Muscle layer of colon (tissue), 2 donors: ENCODE results near the gene F8.

Experiments used
- H3K27ac ChIP-seq: one replicate; pipeline ENCODE4 v1.7.0; 2013; ENCODE audit warnings: low read depth, mild to moderate bottlenecking, low read length, moderate library complexity
- H3K27me3 ChIP-seq, 2 donors: one replicate each; pipeline ENCODE4 v1.7.0; 2013; ENCODE audit warnings: low read length in 2 of 2, mild to moderate bottlenecking in 2 of 2; ENCODE audit not compliant: insufficient read depth in 2 of 2, control insufficient read depth in 1 of 2
- H3K36me3 ChIP-seq: one replicate; pipeline ENCODE4 v1.7.0; 2013; ENCODE audit warnings: mild to moderate bottlenecking, low read length; ENCODE audit not compliant: insufficient read depth
- H3K4me1 ChIP-seq: one replicate; pipeline ENCODE4 v1.7.0; 2013; ENCODE audit warnings: mild to moderate bottlenecking, low read length; ENCODE audit not compliant: insufficient read depth
- H3K4me3 ChIP-seq, 2 donors: one replicate each; pipeline ENCODE4 v1.7.0; 2013; ENCODE audit warnings: low read length in 2 of 2, low read depth in 1 of 2, mild to moderate bottlenecking in 1 of 2, moderate library complexity in 1 of 2
- H3K9ac ChIP-seq: one replicate; pipeline ENCODE4 v1.7.0; 2013; ENCODE audit warnings: low read length
- H3K9me3 ChIP-seq: one replicate; pipeline ENCODE4 v1.7.0; 2013; ENCODE audit warnings: mild to moderate bottlenecking, low read length
- donor health status: abdominal sarcoma.
- donor health status: Adenocarcinoma of cecum.

Gene F8

GRCh38 chrX:154806837-154807501 lies 215.6 kb downstream of the F8 start:
- Histone ChIP-seq H3K4me3 (no peak overlapping the region), H3K27me3 (no peaks in the 10 kb centered on the region), H3K27ac (no peak overlapping the region), H3K36me3 (no peaks in the 10 kb centered on the region), H3K9me3 (no peaks in the 10 kb centered on the region), H3K4me1 (peaks cover 9% of the 10 kb centered on the region), H3K9ac (no peak overlapping the region)

DNA sequence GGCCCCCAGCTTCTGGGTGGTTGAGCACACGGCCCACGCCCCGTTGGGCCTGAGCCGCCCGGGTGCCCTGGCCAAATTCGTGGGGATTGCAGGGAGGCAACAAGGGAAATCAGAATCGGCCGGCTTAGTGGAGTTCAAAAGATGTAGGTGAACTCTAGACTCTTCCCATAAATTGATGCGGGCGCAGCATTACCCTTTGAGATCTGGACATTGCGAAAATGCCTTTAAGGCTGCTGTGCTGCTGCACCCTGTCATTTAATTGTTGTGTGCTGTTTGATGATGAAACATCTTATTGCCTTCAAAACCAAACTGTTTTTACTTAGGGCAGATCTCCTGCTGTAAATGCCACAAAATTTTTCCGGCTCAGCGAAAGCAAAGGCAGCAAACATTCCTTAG lies 216.8 kb downstream of the F8 start:
- H3K4me3 ChIP-seq: peak overlapping the region; percentile 66 to 85
- H3K4me1 ChIP-seq: peaks cover 9% of the 10 kb centered on the region
- no peak overlapping the region for H3K27ac ChIP-seq
- no peak overlapping the region for H3K9ac ChIP-seq
- no peaks in the 10 kb centered on the region for H3K27me3 ChIP-seq
- H3K9me3 ChIP-seq: no peaks in the 10 kb centered on the region
- no peaks in the 10 kb centered on the region for H3K36me3 ChIP-seq

DNA sequence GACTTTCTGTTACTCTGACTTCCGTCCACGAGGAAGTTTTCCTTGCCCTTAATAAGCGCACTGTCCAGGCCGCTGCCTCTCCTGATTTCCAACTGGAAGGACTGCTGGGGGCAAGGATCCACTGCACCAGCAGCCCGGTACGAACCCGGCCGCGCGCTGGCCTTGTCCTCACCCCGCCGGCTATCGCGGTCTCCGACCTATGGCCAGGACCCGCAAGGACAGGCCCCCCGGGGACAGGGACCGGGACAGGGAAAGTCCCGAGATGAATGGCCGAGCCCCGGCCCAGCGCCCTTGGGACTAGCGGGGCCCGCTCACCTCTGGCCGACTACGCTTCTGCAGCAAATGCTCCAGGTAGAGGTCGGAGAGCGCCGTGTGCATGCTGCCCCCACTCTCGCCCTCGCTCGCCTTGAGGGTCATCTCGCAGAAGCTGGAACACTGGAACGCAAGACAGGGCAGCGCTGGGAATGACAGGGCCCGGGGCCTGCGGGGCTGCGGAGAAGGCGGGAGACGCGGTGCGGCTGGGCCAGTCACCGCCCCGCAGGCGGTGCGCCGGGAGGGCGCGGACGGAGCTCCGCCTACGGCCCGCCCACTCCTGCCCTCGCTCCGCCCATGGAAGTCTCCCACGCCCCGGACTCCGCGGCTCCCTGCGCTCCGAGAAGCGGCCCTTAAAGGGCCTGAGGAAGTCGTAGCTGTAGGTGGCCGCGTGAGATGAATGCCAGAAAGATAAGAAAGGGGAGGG lies 217.4 kb downstream of the F8 start, which contains the start of gene MPP1:
MPP1 (minus strand) TSS at position 529 of the 739 bp plus-strand sequence; CDS start at position 417, 112 bp downstream.
- H3K4me3 ChIP-seq: peak within 1 kb of the TSS; percentile 66 to 85

DNA sequence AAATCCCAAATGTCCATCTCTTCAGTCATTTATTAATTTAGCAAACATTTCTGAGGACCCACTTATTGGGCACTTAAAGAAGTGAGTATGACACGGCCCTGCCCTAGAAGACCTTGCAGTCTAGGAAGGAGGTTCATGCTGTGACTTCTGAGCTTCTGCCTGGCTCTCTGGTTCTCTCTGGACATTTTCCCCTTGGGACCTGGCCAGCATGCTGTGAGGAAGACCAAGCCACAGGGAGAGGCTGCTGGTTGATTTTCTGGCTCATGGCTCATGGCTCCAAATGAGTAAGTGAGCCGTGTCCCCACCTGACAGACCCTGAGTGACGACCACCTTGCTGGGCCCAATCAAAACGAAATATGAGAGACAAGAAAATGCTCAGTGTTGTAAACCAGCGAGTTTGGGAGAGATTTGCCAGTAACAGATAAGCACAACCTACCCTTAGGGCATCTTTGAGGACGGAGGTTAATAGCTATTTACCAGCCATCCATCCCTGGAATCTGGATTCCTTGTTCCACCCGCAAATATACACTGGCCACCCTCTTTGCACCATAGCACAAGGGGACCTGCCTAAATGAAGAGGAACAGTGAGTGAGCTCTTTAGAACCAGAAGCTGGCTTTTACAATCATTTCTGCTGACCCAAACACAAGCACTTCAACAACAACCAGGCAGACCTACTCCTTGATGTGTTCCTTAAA lies 218.1 kb downstream of the F8 start:
- no peaks in the 10 kb centered on the region for H3K9me3 ChIP-seq
- H3K9ac ChIP-seq: no peak overlapping the region
- H3K36me3 ChIP-seq: no peaks in the 10 kb centered on the region
- no peaks in the 10 kb centered on the region for H3K27me3 ChIP-seq
- H3K4me1 ChIP-seq: peaks cover 21% of the 10 kb centered on the region
- H3K4me3 ChIP-seq: peak overlapping the region; percentile 66 to 85
- peak overlapping the region; percentile 58 for H3K27ac ChIP-seq

More for the DNA sequence above, 217.4 kb downstream of the F8 start, which contains the start of gene MPP1:
- Histone ChIP-seq H3K27me3 (no peaks in the 10 kb centered on the region), H3K27ac (peak within 1 kb of the TSS; percentile 58), H3K36me3 (no peaks in the 10 kb centered on the region), H3K9ac (no peak within 1 kb of the TSS), H3K4me1 (peaks cover 14% of the 10 kb centered on the region), H3K9me3 (no peaks in the 10 kb centered on the region)

- no peak overlapping the region for H3K4me3 ChIP-seq
- no peaks in the 10 kb centered on the region for H3K36me3 ChIP-seq
- H3K4me1 ChIP-seq: peaks cover 25% of the 10 kb centered on the region
- no peak overlapping the region for H3K9ac ChIP-seq
- H3K9me3 ChIP-seq: no peaks in the 10 kb centered on the region
- H3K27me3 ChIP-seq: no peaks in the 10 kb centered on the region
- no peak overlapping the region for H3K27ac ChIP-seq
Observed at GRCh38 chrX:154802947-154803346, 219.6 kb downstream of the F8 start.

- H3K4me3 ChIP-seq: no peak overlapping the region
- H3K4me1 ChIP-seq: peaks cover 25% of the 10 kb centered on the region
- no peaks in the 10 kb centered on the region for H3K27me3 ChIP-seq
- H3K9ac ChIP-seq: no peak overlapping the region
- no peak overlapping the region for H3K27ac ChIP-seq
- no peaks in the 10 kb centered on the region for H3K36me3 ChIP-seq
- H3K9me3 ChIP-seq: no peaks in the 10 kb centered on the region
Observed at GRCh38 chrX:154800478-154801210, 221.9 kb downstream of the F8 start.

GRCh38 chrX:154799556-154800348 lies 222.8 kb downstream of the F8 start:
- H3K36me3 ChIP-seq: no peaks in the 10 kb centered on the region
- no peak overlapping the region for H3K4me3 ChIP-seq
- no peaks in the 10 kb centered on the region for H3K9me3 ChIP-seq
- H3K9ac ChIP-seq: no peak overlapping the region
- no peak overlapping the region for H3K27ac ChIP-seq
- H3K4me1 ChIP-seq: peaks cover 25% of the 10 kb centered on the region
- H3K27me3 ChIP-seq: no peaks in the 10 kb centered on the region

DNA sequence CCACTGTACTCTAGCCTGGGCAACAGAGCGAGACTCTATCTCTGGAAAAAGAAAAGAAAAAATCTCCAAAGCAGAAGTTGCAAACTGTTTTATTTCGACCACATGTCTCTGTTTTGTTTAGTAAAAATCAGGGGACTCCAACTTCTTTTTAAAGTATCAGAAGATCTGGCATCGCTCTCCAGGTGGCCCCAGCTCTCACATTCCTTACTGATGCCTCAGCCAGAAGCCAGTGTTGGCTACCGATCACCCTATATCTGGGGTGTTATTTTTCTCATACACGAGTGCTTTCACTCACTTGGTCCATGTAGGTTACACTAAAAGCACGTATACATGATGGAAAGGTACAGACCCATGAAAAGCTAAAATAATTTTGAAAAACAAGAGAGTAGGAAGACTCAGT lies 225.5 kb downstream of the F8 start:
- H3K36me3 ChIP-seq: no peaks in the 10 kb centered on the region
- H3K27me3 ChIP-seq: no peaks in the 10 kb centered on the region
- H3K4me3 ChIP-seq: no peak overlapping the region
- H3K9me3 ChIP-seq: no peaks in the 10 kb centered on the region
- H3K4me1 ChIP-seq: peaks cover 17% of the 10 kb centered on the region
- H3K9ac ChIP-seq: no peak overlapping the region
- no peak overlapping the region for H3K27ac ChIP-seq

DNA sequence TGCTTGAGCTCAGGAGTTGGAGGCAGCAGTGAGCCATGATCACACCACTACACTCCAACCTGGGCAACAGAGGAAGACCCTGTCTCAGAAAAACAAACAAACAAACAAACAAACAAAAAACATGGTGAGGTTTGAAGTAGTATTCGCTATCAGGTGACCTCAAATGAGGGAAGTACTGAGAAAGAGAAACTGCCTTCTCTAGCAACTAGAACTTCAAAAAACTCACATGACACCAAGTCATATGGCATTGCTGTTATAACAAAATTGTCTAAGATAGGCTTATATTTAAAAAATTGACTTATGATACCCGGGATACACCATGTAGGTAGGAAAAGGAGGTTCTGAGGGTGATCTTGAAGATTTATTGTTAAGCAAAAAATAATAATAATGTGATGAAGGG lies 227.5 kb downstream of the F8 start:
- Histone ChIP-seq H3K4me3 (no peak overlapping the region), H3K27me3 (no peaks in the 10 kb centered on the region), H3K9me3 (no peaks in the 10 kb centered on the region), H3K36me3 (no peaks in the 10 kb centered on the region), H3K27ac (no peak overlapping the region), H3K4me1 (peaks cover 10% of the 10 kb centered on the region), H3K9ac (no peak overlapping the region)

GRCh38 chrX:154793084-154793795 lies 229.3 kb downstream of the F8 start:
- no peaks in the 10 kb centered on the region for H3K9me3 ChIP-seq
- H3K4me1 ChIP-seq: no peaks in the 10 kb centered on the region
- no peaks in the 10 kb centered on the region for H3K36me3 ChIP-seq
- no peak overlapping the region for H3K27ac ChIP-seq
- H3K4me3 ChIP-seq: no peak overlapping the region
- no peaks in the 10 kb centered on the region for H3K27me3 ChIP-seq
- no peak overlapping the region for H3K9ac ChIP-seq
